Neuronal stem cell (in vitro differentiated cells): Measurements from ENCODE around the gene IRF3.

ENCODE experiments used
- DNase-seq: peaks from one replicate; pipeline ENCODE4 v3.0.0-alpha.2; 2013; ENCODE audit warnings: low spot score
- H2AFZ ChIP-seq: one replicate; pipeline ENCODE4 v1.6.1; 2013; ENCODE audit warnings: mild to moderate bottlenecking, low read length, inconsistent platforms
- H2AK5ac ChIP-seq: 2 replicates; pipeline ENCODE4 v1.6.1; 2013; ENCODE audit warnings: low read depth, mild to moderate bottlenecking, inconsistent platforms, low read length, moderate library complexity, mixed read lengths
- H2BK120ac ChIP-seq: 2 replicates; pipeline ENCODE4 v1.6.1; 2013; ENCODE audit warnings: low read depth, mild to moderate bottlenecking, inconsistent platforms, low read length, moderate library complexity, mixed read lengths
- H2BK12ac ChIP-seq: one replicate; pipeline ENCODE4 v1.6.1; 2013; ENCODE audit warnings: low read length, inconsistent platforms
- H2BK15ac ChIP-seq: 2 replicates; pipeline ENCODE4 v1.6.1; 2013; ENCODE audit warnings: mild to moderate bottlenecking, low read length, inconsistent platforms, mixed read lengths
- H2BK5ac ChIP-seq: one replicate; pipeline ENCODE4 v1.6.1; 2013; ENCODE audit warnings: inconsistent platforms, mild to moderate bottlenecking, low read length, moderate library complexity
- H3K14ac ChIP-seq: one replicate; pipeline ENCODE4 v1.6.1; 2013; ENCODE audit warnings: low read length, inconsistent platforms
- H3K18ac ChIP-seq: 2 replicates; pipeline ENCODE4 v1.6.1; 2013; ENCODE audit warnings: low read length, inconsistent platforms
- H3K23ac ChIP-seq: 2 replicates; pipeline ENCODE4 v1.6.1; 2013; ENCODE audit warnings: low read depth, mild to moderate bottlenecking, mixed read lengths, low read length, inconsistent platforms; ENCODE audit not compliant: poor library complexity
- H3K27ac ChIP-seq: replicated peaks from 3 replicates; pipeline ENCODE4 v1.5.1; 2013; ENCODE audit warnings: low read length, inconsistent platforms
- H3K27me3 ChIP-seq, 3 experiments: 2 replicates each; pipeline ENCODE4 v1.6.1; 2013; ENCODE audit warnings: low read length in 3 of 3, mild to moderate bottlenecking in 2 of 3, inconsistent platforms in 1 of 3, low read depth in 1 of 3, mixed read lengths in 1 of 3, moderate library complexity in 1 of 3; ENCODE audit not compliant: control insufficient read depth in 3 of 3, insufficient read depth in 3 of 3
- H3K36me3 ChIP-seq, 2 donors: replicated peaks in 1 of 2; 2 replicates each; pipeline ENCODE4 v1.6.1; 2013; ENCODE audit warnings: low read length in 2 of 2; ENCODE audit not compliant: control insufficient read depth in 2 of 2, insufficient read depth in 2 of 2
- H3K4ac ChIP-seq: 2 replicates; pipeline ENCODE4 v1.6.1; 2013; ENCODE audit warnings: inconsistent platforms, mild to moderate bottlenecking, low read length, moderate library complexity
- H3K4me1 ChIP-seq, 2 donors: 1 replicate in 1 of 2; 2 replicates in 1 of 2; pipeline ENCODE4 v1.6.1; 2013; ENCODE audit warnings: low read length in 2 of 2, low read depth in 1 of 2; ENCODE audit not compliant: control insufficient read depth in 2 of 2, insufficient read depth in 1 of 2
- H3K4me2 ChIP-seq: one replicate; pipeline ENCODE4 v1.6.1; 2013; ENCODE audit warnings: mild to moderate bottlenecking, low read length, inconsistent platforms; ENCODE audit not compliant: insufficient read depth, poor library complexity, severe bottlenecking
- H3K4me3 ChIP-seq, 2 donors: 2 replicates each; pipeline ENCODE4 v1.5.1; 2013; ENCODE audit warnings: low read length in 2 of 2, mild to moderate bottlenecking in 2 of 2, inconsistent platforms in 1 of 2, moderate library complexity in 1 of 2
- H3K79me1 ChIP-seq: one replicate; pipeline ENCODE4 v1.6.1; 2013; ENCODE audit warnings: low read depth, mild to moderate bottlenecking, inconsistent platforms, low read length, moderate library complexity
- H3K9ac ChIP-seq: one replicate; pipeline ENCODE4 v1.6.1; 2013; ENCODE audit warnings: mild to moderate bottlenecking, low read depth, low read length, inconsistent platforms; ENCODE audit not compliant: poor library complexity
- H3K9me3 ChIP-seq, 2 donors: replicated peaks in 1 of 2; 2 replicates each; pipeline versions ENCODE3 to v1.6.1; 2013; ENCODE audit warnings: low read length in 2 of 2, mild to moderate bottlenecking in 2 of 2, inconsistent platforms in 1 of 2, low read depth in 1 of 2, mixed read lengths in 1 of 2, moderate library complexity in 1 of 2; ENCODE audit not compliant: control insufficient read depth in 2 of 2, insufficient read depth in 1 of 2
- H4K8ac ChIP-seq: one replicate; pipeline ENCODE4 v1.6.1; 2013; ENCODE audit warnings: low read depth, mild to moderate bottlenecking, inconsistent platforms, low read length, moderate library complexity
- H4K91ac ChIP-seq: one replicate; pipeline ENCODE4 v1.6.1; 2013; ENCODE audit warnings: low read length, low read depth, mild to moderate bottlenecking, inconsistent platforms; ENCODE audit not compliant: poor library complexity
- WGBS, 2 donors: extraction: QIAGEN DNeasy Blood & Tissue Kit; methylation state at CpG; one replicate each; pipeline ENCODE4 v1.1.7; 2013; ENCODE audit warnings: missing lambda C conversion rate in 2 of 2, mixed read lengths in 1 of 2; ENCODE audit not compliant: insufficient read length in 2 of 2, insufficient replicate concordance in 1 of 2; ENCODE audit errors: extremely low coverage in 2 of 2; 5-methylcytosine and 5-hydroxymethylcytosine counted together

IRF3 gene

GRCh38 chr19:49687566-49688316 lies 22.1 kb upstream of the IRF3 start:
- Histone ChIP-seq H3K4ac (no peak overlapping the region), H2BK15ac (no peak overlapping the region), H2BK120ac (no peak overlapping the region), H3K4me3 (no peak overlapping the region), H4K91ac (no peak overlapping the region), H2BK12ac (no peak overlapping the region), H4K8ac (no peak overlapping the region), H3K4me1 (peaks cover 19 to 21% of the 10 kb centered on the region in 2 donors), H3K27ac (no peak overlapping the region), H3K27me3 (no peaks in the 10 kb centered on the region), H3K4me2 (no peak overlapping the region), H3K23ac (no peak overlapping the region), H3K36me3 (peaks cover 37 to 75% of the 10 kb centered on the region in 2 donors), H3K79me1 (peaks cover 16% of the 10 kb centered on the region), H3K18ac (no peak overlapping the region), H2AFZ (no peak overlapping the region), H3K14ac (no peak overlapping the region), H3K9ac (peak overlapping the region; percentile 30), H2AK5ac (no peak overlapping the region), H2BK5ac (no peak overlapping the region), H3K9me3 (no peaks in the 10 kb centered on the region)
- no CpG with 5 or more reads among the region's 26 CpGs for WGBS, 2 donors
- DNase-seq = no peak

GRCh38 chr19:49687150-49687549 lies 21.5 kb upstream of the IRF3 start:
- H3K4ac ChIP-seq = no peak overlapping the region
- no peak overlapping the region for H3K27ac ChIP-seq
- H3K23ac ChIP-seq = peak overlapping the region; percentile 43
- no CpG with 5 or more reads among the region's 12 CpGs for WGBS, 2 donors
- no peaks in the 10 kb centered on the region for H3K9me3 ChIP-seq
- no peak overlapping the region for H4K91ac ChIP-seq
- H3K18ac ChIP-seq = no peak overlapping the region
- no peak overlapping the region for H2AK5ac ChIP-seq
- H3K14ac ChIP-seq = no peak overlapping the region
- no peak overlapping the region for H2BK12ac ChIP-seq
- no peak overlapping the region for H2BK120ac ChIP-seq
- no peak overlapping the region for H4K8ac ChIP-seq
- H3K27me3 ChIP-seq = no peaks in the 10 kb centered on the region
- H3K4me3 ChIP-seq = no peak overlapping the region
- H2BK15ac ChIP-seq = no peak overlapping the region
- no peak for DNase-seq
- peaks cover 16% of the 10 kb centered on the region for H3K79me1 ChIP-seq
- H2AFZ ChIP-seq = no peak overlapping the region
- peaks cover 41 to 81% of the 10 kb centered on the region in 2 donors for H3K36me3 ChIP-seq
- peaks cover 17 to 18% of the 10 kb centered on the region in 2 donors for H3K4me1 ChIP-seq
- no peak overlapping the region for H3K4me2 ChIP-seq
- H3K9ac ChIP-seq = no peak overlapping the region
- H2BK5ac ChIP-seq = no peak overlapping the region

- Histone ChIP-seq H3K27ac (no peak overlapping the region), H3K79me1 (peaks cover 22% of the 10 kb centered on the region), H3K9me3 (no peaks in the 10 kb centered on the region), H2AK5ac (no peak overlapping the region), H4K8ac (no peak overlapping the region), H3K27me3 (no peaks in the 10 kb centered on the region), H3K4ac (no peak overlapping the region), H2BK120ac (no peak overlapping the region), H3K4me1 (peaks cover 15 to 16% of the 10 kb centered on the region in 2 donors), H3K18ac (no peak overlapping the region), H2AFZ (no peak overlapping the region), H2BK5ac (no peak overlapping the region), H3K14ac (no peak overlapping the region), H3K4me3 (no peak overlapping the region), H3K36me3 (peaks cover 46 to 86% of the 10 kb centered on the region in 2 donors), H3K23ac (no peak overlapping the region), H2BK15ac (no peak overlapping the region), H4K91ac (no peak overlapping the region), H3K9ac (peak overlapping the region; percentile 40), H3K4me2 (no peak overlapping the region), H2BK12ac (no peak overlapping the region)
- no CpG with 5 or more reads among the region's 27 CpGs for WGBS, 2 donors
- DNase-seq = no peak
These were observed 20.9 kb upstream of the IRF3 start for GRCh38 chr19:49686503-49687088.

GRCh38 chr19:49685845-49686332 lies 20.2 kb upstream of the IRF3 start:
- Histone ChIP-seq H3K27me3 (no peaks in the 10 kb centered on the region), H2BK120ac (no peak overlapping the region), H2AFZ (no peak overlapping the region), H3K9ac (no peak overlapping the region), H3K4me2 (no peak overlapping the region), H2AK5ac (no peak overlapping the region), H4K91ac (no peak overlapping the region), H2BK5ac (no peak overlapping the region), H3K9me3 (no peaks in the 10 kb centered on the region), H3K18ac (peak overlapping the region; percentile 57), H2BK15ac (no peak overlapping the region), H4K8ac (peak overlapping the region; percentile 65), H3K79me1 (peaks cover 26% of the 10 kb centered on the region), H3K27ac (no peak overlapping the region), H3K4ac (no peak overlapping the region), H3K23ac (peak overlapping the region; percentile 95), H3K4me3 (no peak overlapping the region), H2BK12ac (no peak overlapping the region), H3K36me3 (peaks cover 49 to 93% of the 10 kb centered on the region in 2 donors), H3K4me1 (peaks cover 16 to 17% of the 10 kb centered on the region in 2 donors), H3K14ac (no peak overlapping the region)
- no peak for DNase-seq
- no CpG with 5 or more reads among the region's 23 CpGs for WGBS, 2 donors
